NCI-H1417 treated with DMSO at 0.1 percent for 48 hours (cell line): Measurements from ENCODE around the gene ALKBH1.
"Not testable (repeated sequence)": the region's sequence is repeated elsewhere in the genome, so short reads cannot be mapped to it uniquely, and the experiment has no call there.

Experiments
- DNase-seq: peaks from one replicate; lab custom pipeline; 2025; lab: John Stamatoyannopoulos, UW

The ALKBH1 gene

GRCh38 chr14:77673193-77673592 lies 34.6 kb downstream of the ALKBH1 start:
- DNase-seq, result no peak

DNA sequence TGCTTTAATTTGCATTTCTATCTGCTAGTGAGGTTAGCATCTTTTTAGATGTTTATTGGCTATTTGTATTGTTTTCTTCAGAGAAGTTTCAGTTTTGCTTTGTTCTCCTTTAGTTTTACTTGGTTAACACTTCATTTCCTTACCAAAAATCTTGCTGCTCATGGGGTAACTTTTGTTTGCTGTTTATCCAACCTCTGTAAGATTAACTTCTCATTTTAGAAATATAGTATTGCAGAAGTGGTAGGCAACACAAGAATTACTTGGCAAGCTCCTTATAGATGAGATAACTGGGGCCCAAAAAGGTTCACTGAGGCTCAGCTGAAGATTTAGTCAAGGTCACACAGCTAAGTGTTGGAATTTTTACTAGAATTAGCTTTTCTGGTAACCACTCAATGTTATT lies 40.5 kb downstream of the ALKBH1 start:
- DNase-seq, result no peak

DNA sequence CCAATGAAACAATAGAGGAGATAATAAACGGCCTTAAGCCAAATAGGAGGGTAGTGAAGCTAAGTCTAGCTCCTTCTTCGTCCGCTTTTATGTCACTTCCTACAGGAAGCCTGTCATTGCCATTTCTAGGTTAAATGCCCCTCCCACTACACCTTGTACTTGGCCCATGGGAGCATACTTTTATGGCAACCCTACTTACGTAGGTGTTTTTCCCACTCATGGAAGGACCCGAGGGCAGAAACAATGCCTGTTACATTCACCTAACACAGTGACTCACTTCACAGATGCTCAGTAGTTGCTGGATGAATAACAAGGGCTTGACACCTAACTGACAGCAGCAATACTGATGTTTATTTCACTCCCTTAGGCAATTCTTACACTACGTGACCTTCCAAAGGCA lies 44.5 kb downstream of the ALKBH1 start:
- no peak for DNase-seq

- DNase-seq, result not testable (repeated sequence)
Observed at GRCh38 chr14:77661562-77661961, 46.3 kb downstream of the ALKBH1 start.

- peak; percentile 35 for DNase-seq
Observed at GRCh38 chr14:77660754-77661153, 47.1 kb downstream of the ALKBH1 start.

DNA sequence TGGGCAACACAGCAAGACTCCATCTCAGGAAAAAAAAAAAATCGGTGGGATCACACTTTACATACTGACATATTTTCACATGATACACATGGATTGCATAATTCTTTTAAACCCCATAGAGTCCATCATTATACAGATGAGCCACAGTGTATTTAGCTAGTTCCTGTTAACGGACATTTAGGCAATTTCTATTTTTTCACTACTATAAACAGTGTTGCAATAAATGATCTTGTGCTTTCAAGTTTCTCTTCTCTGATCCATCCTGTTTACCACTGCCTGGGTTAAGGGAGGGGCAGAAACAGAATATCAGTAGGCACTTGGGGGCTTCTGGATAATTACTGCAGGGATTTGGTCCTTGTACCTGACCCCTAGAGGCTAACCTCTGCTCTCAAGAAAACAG lies 48.0 kb downstream of the ALKBH1 start:
- no peak for DNase-seq

GRCh38 chr14:77657280-77657679 lies 50.5 kb downstream of the ALKBH1 start:
- DNase-seq, result no peak

- peak; percentile 22 for DNase-seq
Observed at GRCh38 chr14:77654001-77654441, 53.8 kb downstream of the ALKBH1 start.

DNA sequence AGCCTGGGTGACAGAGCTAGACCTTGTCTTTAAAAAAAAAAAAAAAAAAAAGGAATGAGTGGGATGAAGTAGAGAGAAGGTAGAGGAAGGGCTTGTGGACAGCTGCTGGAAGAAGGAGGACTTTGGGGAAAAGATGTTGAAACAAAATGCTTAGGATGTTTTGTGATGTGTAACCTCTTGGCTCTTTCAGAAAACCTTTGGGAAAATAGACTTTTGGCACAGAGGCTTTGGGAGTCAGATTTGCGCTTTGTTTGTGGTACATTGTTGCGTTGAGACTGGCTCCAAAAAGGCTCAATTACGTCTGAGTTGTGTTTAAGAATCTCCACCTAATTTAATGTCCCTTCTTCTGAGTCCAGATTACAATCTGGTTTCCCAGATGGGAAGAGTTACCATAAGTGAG lies 58.5 kb downstream of the ALKBH1 start:
- DNase-seq, result no peak

GRCh38 chr14:77648520-77649200 lies 59.2 kb downstream of the ALKBH1 start:
- DNase-seq, result no peak

- no peak for DNase-seq
Observed at GRCh38 chr14:77647853-77648252, 60.0 kb downstream of the ALKBH1 start.

DNA sequence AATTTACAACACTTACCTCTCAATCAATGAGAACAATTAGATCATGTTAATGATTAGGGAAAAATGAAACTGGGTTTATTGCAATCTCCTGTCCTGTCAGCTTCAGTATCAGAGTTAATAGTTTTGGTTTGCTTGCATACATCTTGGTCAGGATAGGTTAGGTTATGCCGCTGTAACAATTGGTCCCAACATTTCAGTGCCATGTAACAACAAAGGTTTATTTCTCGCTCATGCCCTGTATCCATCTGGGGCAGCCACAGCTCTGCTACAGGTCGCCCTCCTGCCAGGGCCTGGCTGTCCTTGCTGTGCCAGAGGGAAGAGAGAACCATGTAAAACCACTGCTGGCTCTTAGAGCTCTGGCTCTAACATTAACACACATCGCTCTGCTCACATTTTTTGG lies 60.9 kb downstream of the ALKBH1 start:
- DNase-seq, result no peak

DNA sequence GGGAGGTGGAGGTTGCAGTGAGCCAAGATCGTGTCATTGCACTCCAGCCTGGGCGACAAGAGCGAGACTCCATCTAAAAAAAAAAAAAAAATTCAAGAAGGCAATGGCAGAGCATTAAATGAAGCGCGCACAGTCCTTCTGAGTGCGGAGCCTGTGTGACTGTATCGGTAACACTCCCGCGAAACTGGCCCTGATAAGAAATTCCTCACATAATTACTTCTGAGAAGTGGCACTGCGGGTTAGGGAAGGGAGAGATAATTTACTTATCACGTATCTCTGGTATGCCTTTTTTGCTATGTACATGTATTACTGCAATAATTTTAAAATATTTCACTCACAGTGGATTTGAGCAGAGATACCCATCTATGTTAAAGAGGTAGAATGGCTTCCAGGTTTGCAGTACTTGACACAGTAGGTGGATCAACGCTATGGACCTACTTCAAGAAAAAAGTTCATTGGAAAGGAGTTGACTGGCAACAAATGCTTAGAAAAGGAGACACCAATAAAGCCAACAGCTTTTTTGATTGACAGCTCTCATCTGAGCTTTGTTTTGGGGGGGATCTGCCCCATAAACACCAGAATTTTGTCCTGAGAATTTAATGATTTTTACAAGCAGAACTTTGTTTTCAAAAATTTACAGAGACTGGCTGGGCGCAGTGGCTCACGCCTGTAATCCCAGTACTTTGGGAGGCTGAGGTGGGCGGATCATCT lies 62.1 kb downstream of the ALKBH1 start:
- no peak for DNase-seq

DNA sequence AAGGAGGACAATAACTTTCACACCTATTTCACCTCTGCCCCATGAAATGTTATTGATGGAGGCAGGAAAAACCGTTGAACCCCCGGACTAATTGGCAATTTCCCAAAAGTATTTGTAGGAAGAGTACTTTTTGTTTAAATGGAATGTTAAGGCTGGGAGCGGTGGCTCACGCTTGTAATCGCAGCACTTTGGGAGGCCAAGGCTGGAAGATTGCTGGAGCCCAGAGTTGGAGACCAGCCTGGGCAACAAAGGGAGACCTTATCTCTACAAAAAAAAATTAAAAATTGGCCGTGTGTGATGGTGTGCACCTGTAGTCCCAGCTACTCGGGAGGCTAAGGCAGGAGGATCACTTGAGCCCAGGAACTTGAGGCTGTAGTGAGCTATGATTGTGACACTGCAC lies 65.4 kb downstream of the ALKBH1 start:
- no peak for DNase-seq

GRCh38 chr14:77641534-77642341 lies 66.1 kb downstream of the ALKBH1 start:
- no peak for DNase-seq

GRCh38 chr14:77640756-77641533 lies 66.9 kb downstream of the ALKBH1 start:
- DNase-seq, result no peak

GRCh38 chr14:77638771-77639171 lies 69.1 kb downstream of the ALKBH1 start:
- no peak for DNase-seq

DNA sequence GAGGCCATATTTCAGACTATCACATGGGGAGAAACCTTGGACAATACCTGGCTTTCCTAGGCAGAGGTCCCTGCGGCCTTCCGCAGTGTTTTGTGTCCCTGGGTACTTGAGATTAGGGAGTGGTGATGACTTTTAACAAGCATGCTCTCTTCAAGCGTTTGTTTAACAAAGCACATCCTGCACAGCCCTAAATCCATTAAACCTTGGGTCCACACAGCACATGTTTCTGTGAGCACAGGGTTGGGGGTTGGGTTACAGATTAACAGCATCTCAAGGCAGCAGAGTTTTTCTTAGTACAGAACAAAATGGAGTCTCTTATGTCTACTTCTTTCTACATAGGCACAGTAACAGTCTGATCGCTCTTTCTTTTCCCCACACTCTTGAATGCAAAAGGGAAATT lies 72.0 kb downstream of the ALKBH1 start:
- DNase-seq, result not testable (repeated sequence)

- DNase-seq, result not testable (repeated sequence)
Observed at GRCh38 chr14:77635466-77635865, 72.4 kb downstream of the ALKBH1 start.

DNA sequence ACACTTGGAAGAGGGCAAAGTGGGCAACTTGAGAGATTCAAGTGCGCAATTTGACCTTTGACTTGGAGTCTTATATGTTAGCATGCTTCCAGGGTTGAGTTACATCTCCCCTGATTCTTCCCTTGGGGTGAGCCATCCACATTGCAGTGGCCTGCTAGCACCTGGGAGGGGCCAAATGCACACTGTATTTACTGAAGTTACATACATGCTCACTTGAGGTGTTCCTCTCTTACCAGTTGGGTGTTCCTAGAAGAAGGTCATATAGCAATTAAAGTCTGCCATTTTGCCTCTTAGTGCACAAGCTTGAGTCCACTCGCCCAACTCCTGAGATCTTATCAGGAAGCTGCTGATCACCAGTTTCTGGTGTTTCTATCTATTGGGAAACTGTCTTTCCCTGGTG lies 77.7 kb downstream of the ALKBH1 start:
- no peak for DNase-seq

DNA sequence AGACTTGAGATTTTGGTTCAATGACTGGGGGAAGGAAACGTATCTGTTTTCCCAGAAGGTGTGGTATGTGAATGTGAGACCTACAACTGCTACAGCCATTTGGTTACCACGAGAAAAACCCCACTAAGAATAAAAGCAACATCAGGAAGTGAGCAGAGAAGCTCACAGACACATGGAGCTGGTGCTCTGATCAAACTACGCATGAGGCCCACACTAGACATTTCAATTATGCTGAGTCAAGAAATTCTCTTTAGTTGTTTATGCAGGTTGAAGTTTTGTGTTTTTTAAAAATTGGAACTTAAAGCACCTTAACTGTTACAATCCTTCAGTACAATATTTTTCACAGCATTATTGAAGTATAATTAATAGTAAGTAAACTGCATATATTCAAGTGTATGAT lies 82.5 kb downstream of the ALKBH1 start:
- DNase-seq, result no peak

GRCh38 chr14:77623201-77623600 lies 84.6 kb downstream of the ALKBH1 start:
- DNase-seq, result no peak
